Central memory CD4-positive, alpha-beta T cell (primary cell): ENCODE measurements around the gene NFIX.

Experiments
- DNase-seq: peaks from one replicate; pipeline ENCODE4 v3.0.0; 2022

The NFIX gene

DNA sequence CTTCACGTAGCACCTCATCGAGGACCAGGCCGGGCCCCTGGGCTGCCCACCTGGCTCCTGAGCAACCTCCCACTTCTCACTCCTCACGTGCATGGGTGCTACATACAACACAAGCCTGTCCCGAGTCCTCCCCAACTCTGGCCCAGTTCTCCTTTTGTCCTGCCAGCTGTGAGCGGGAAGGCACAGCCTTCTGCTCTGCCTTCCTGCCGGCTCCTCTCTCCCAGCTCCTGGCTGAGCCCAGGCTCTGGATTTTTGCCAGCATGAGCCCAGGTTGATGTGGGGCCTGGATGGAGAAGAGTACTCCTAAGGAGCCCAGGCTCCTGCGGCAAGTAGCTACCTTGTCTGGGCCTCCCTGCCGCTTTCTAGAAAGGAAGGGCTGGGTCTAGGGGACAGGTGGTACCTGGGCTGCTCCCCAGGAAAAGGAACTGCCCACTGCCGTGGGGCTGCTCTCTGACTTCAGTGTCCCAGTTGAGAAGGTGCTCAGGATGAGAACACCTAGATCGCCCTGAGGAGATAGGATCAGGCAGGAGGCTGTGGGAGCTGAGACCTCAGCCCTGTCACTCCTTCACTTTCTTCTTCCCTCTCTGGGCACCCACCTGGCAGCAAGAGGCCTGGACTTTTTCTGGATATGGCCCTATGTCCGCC is 83.7 kb downstream of the NFIX start:
- DNase-seq: no peak

DNA sequence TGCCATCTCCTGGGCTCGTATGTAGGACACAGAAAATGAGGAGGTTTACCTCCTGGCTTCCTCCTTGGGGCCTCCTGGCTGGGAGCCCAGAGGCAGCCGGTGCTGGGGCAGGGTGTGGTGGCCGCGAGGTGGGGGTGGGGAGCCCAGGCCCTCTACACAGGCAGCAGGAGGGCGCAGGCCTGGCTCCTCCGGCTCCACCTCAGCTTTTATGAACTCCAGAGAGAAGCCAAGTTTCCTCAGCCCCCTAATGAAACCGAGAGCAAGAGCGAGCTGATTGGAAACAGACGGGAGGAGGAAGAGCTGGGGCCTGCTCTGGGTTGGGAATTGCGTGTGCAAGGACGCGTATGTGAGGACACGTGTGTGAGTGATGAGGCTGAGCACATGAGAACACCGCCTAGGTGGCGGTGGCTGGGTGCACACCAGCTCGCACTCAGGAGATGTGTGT is 84.3 kb downstream of the NFIX start:
- DNase-seq: no peak

DNA sequence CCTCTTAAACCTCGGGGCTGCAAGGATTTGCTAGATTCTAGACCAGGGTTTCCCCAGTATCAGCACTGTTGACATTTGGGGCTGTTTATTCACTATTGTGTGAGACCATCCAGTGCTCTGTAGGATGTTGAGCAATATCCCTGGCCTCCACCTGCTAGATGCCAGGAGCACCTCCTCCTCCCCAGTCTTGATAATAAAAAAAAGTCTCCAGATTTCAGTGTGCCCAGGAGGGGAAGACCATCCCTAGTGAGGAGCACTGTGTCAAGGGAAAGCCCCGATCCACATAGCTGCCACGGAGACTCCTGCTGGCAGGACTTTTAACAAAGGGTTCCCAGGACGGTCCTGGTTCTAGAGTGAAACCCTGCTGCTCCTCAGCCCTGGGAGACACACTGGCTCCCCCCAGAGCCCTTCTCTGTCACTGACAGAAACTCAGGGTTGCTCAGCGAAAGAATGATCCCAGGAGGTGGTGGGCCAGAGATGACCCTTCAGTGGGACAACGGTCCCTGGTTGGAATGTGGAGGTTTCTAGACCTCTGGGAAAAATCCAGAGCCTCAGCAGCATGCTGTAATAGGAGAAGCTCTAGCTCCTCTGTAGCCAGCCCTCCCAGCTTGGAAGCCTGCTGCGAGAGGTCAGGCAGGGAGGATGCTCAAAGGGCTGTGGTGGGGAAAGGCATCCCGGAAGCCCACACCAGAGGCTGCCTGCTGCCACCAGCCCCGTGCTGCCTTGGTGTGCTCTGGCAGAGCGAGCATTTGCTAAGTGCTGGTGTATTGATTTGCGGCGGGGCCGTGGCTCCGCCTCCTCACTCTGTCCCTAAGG is 87.1 kb downstream of the NFIX start:
- no peak for DNase-seq

DNA sequence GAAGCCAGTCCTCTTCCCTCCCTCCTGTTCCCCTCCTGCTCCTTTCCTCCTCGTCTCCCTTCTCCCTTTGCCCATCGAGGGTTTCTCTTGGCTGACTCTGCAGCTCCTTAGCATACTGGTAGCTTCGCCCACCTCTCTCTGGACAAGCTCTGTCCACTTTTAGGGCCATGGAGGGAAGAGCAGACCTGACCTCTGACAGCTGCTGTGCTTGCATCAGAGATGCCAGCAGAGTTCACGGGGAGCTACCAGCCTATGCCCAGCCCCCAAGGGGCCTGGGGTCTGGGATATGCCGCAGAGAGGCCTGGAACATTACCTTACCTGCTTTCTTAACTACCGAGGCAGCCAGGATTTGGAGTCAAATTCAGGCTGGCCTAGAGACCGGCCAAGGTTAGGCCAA is 87.7 kb downstream of the NFIX start:
- DNase-seq: no peak

DNA sequence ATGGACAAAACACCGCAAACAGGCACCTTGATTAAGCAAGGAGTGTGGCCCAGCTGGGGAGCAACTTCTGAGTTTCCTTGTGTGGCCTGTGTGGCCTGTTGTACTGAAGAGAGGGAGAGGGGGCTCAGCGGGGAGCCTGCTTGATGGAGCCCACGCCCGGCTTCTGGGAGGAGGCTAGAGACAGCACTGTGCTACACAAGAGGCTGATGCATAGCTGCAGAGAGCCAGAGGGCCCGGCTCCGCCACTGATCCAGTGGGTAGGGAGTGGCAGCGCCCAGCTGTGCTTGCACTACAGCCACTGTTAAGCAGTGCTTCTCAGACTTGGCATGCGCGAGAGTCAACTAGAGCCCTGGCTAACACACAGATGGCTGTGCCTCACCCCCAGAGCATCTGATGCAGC is 88.4 kb downstream of the NFIX start:
- DNase-seq: no peak

- no peak for DNase-seq
Observed at GRCh38 chr19:13085666-13086065, 90.4 kb downstream of the NFIX start.

DNA sequence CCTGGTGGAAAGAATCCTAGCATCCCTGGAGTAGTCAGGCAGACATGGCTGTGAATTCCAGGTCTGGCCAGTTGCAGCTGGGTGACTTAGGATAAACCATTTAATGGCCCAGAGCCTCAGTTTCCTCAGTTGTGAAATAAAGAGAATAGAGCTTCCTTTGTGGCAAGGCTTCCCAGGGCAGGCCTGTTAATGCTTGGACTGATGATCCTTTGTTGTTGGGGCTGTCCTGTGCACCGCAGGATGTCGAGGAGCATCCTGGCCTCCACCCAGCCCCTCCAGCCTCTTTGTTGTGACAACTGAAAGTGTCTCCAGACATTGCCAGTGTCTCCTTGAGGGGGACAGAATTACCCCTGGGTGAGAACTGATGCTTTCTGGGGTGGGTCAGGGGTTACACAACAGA is 91.1 kb downstream of the NFIX start:
- no peak for DNase-seq

- no peak for DNase-seq
Observed at GRCh38 chr19:13087295-13087694, 92.0 kb downstream of the NFIX start.

GRCh38 chr19:13087795-13088537 is 92.7 kb downstream of the NFIX start:
- DNase-seq: no peak

DNA sequence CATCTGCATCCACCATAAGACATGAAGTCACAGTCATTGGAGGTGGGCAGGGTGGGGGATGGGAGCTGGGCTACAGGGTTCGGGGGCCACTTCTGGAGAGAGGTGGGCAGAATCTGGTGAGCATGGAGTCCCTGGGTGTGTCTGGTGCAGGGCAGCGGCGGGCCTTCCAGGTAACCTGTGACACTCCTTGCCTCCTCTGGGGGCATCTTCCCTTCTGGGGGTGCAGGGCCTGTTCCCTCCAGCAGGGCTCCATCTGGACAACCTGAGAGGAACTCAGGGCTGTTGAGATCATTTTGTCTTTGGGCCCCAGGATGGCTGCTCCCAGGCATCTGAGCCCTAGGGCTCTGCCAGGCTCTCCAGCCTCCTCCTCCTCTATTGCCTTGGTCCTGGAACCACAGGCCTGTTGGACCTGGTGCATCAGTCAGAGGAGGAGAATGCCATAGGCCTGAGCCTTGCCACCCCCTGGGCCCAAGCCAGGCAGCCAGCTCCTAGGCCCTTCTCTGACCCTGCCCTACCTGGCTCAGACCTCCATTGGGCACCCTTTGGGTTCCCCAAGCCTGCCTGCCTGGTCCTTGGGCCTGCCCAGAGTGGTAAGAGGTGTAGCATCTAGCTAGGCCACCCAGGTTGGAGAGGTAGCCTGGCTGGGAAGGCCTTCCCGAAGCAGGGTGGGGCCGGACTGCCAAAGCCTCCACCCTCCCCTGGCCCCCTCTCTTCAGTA is 94.0 kb downstream of the NFIX start:
- DNase-seq: no peak

GRCh38 chr19:13089857-13090507 is 94.7 kb downstream of the NFIX start:
- no peak for DNase-seq

DNA sequence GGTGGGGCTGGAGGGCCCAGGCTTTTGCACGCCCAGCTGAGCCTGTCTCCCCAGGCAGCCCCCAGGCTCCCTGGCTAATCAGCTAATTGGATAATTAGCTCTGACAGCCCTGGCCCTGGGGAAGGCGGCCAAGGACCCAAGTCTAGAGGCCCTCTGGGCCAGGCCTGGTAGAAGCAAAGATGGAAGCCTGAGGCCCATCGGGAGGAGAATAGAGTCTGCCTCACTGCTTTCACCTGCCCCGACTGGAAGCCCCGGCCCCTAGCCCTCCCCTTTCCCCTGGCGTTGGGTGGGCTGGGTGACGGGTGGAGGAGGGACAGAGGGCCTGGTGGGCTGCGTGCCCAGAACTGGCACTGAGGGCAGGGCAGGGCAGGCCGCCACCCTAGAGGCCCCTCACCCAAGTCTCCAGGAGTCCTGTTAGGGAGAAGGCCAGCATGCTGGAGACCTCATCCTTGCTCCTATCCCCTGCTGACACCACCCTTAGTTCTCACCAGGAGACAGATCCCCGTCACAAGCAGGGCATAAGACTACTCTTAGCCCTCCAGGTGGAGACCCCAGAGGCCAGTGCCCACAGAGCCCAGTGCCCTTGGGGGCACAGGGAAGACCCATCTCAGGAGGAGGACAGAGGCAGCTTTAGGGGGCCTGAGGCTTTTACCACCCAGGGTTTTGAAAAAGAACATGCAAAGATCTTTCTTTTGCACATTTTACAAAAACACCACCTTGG is 95.4 kb downstream of the NFIX start:
- no peak for DNase-seq

- DNase-seq: no peak
Observed at GRCh38 chr19:13091400-13092157, 96.3 kb downstream of the NFIX start.

- DNase-seq: no peak
Observed at GRCh38 chr19:13092158-13092543, 96.9 kb downstream of the NFIX start.

DNA sequence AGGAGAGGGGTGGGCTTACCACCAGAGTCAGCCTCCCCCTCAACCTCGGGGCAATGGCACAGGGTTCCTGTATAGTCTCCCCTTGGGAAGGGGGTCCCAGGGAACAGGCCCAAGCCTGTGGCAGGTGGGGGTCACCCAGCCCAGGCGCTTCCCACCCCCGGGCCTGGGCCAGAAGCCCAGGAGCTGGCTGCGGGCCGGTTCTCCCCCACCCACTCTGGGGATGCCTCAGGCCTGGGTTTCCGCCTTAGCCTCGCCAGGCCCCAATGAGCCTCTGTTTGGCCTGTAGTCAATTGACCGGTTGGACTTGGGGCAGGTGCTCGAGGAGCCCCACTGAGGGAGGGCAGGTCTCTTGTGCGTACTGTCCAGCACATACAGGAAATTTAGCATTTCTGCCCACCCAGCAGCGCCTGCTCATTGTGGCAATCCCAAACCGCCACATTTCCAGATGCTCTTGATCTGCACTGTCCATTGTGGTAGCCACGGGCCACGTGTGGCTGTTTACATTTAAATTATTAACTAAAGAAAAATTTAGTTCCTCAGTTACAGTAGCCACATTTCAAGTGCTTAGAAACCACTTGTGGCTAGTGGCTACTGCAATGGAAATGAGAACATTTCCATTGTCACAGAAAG is 97.4 kb downstream of the NFIX start:
- no peak for DNase-seq

DNA sequence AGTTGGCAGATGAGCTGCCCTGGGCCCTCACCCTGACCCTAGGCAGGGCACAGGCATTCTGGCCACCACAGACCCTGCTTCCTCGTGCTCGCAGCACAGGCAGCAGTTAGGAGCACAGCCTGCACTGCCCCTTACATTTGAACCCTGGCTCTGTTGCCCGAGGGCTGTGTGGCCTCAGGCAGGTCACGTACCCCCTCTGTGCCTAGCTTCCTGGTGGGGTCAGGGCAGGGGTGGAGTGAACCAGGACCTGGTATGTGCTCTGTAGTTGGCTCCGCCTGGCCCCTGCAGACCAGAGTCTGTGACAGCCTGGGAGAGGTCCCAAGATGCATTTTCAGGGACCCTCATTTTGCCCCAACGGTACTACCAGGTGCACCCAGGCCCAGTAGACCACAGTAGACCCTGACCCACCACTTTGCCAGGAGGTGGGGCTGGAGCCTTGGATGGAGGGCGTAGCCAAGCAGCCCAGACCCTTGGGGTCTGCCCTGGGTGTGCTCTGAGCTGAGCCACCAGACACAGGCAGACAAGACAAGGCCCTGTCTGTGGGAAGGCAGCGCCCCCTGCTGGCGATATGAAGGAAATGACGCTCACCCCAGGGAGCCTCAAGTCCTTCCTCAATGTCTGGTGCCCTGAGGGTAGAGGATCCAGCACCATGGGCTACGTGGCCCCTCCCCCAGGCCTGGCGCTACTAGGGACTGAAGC is 98.3 kb downstream of the NFIX start:
- peak; percentile 73 for DNase-seq

DNA sequence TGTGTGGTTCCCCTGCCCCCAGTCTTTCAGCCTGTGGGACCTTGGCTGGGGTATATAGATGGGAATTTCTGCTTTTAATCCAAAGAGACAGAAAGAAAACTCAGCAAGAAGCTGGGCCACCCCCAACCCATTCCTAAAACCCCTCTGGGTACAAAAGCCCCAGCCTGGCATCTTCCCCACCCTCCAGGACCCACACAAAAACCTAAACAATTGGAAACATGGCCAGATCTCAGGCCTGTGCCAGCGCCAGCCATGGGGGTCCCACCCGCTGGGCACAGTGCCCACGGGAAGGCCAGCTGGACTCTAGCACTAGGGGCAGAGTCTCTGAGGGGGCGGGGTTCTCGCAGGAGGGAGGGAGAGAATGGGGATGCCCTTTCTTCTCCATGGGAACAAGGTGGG is 98.8 kb downstream of the NFIX start:
- DNase-seq: no peak

DNA sequence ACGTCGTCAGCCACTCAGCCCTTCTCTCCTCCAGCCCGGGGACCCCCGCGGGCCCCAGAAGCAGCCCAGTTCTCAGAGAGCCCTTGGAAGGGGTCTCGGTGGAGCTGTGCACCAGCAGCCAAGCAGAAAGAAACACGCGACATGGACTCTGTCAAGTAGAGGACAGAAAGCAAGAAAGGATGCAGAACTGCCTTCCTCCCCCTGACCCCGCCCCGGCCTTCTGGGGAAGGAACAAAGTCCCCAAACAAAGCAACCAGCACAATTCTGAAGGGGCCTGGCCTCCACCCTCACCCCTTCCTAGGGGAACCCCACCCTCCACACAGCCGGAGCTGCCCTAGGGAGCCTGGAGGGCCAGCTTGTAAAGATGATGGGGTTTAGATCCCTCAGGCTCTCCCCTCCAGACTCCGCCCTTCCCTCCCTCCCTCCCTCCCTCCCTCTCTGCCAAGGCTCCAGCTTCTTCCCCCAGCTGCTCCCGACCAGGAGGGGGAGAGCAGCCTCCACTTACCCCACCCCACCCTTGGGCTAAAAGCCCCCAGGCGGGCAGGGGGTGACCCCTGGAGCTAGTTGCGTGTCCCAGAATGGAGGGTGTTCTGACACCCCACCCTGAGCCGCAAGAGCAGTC is 99.6 kb downstream of the NFIX start:
- no peak for DNase-seq

DNA sequence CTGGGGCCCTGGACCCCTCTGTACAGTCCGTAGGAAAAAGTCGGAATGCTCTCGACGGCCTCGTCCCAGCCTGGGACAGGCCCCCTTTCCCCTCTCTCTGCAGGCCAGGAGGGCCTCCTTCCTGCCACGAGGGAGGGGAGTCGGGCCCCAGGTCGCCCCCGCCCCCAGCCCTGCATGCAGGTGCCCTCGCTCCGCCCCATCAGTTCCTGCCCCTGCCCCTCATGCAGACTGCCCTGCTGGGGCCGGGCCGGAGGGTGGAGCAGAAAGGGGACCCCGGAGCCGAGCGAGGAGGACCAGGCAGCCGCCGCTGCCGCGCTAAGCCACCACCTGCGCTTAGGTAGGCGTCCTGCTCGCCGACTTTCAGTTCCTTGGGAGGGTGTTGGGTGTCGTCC is 100.1 kb downstream of the NFIX start:
- DNase-seq: no peak
